Psoas muscle (tissue), 8 donors: Measurements from ENCODE around the gene HSP90AB1. TPM values are rescaled to one million over a fixed set of nuclear protein-coding genes. Genes with fewer than 3 reads are reported as not detected.

ENCODE experiments used
- ATAC-seq, 4 donors: fragments of 200-7000 bp; cut with Tn5 transposase; one replicate each; pipeline ENCODE4 v1.9.1; 2020; ENCODE audit warnings: moderate library complexity in 3 of 4, mild to moderate bottlenecking in 2 of 4
- DNase-seq, 2 donors: peaks; one replicate each; pipeline ENCODE4 v3.0.0-alpha.2; 2020
- H3K27ac ChIP-seq: fragments of 200-600 bp; one replicate; pipeline ENCODE4 v1.8.0; 2022
- H3K27me3 ChIP-seq, 3 donors: fragments of 200-600 bp in 1 of 3; one replicate each; pipeline versions ENCODE4 v1.6.1 to v1.8.0; 2013 to 2022; ENCODE audit warnings: low read length in 2 of 3, mild to moderate bottlenecking in 2 of 3, moderate library complexity in 1 of 3; ENCODE audit not compliant: insufficient read depth in 3 of 3
- H3K36me3 ChIP-seq, 2 donors: fragments of 200-600 bp in 1 of 2; one replicate each; pipeline versions ENCODE4 v1.6.1 to v1.8.0; 2013 to 2022; ENCODE audit warnings: low read depth in 1 of 2, mild to moderate bottlenecking in 1 of 2, moderate library complexity in 1 of 2; ENCODE audit not compliant: insufficient read depth in 1 of 2
- H3K4me1 ChIP-seq: fragments of 200-600 bp; one replicate; pipeline ENCODE4 v1.8.0; 2022
- H3K4me3 ChIP-seq: fragments of 200-600 bp; one replicate; pipeline ENCODE4 v1.8.0; 2022; ENCODE audit warnings: mild to moderate bottlenecking
- H3K9me3 ChIP-seq: fragments of 200-600 bp; one replicate; pipeline ENCODE4 v1.8.0; 2022
- WGBS, 3 donors: extraction: QIAGEN DNeasy Blood & Tissue Kit; methylation state at CpG; one replicate each; pipeline versions ENCODE4 v1.1.6 to v1.1.7; 2013; 5-methylcytosine and 5-hydroxymethylcytosine counted together
- intact Hi-C, 2 donors: fragments of 100-400 bp; cut with DNase I; formaldehyde crosslinking; loops; one replicate each; pipeline versions ENCODE4 v1.11.0 to v1.14.2; 2022
- polyA plus RNA-seq, 3 donors: library from polyadenylated mRNA; stranded (reverse); fragments of 200-250 nt; gene quantifications; one replicate each; pipeline ENCODE4 v1.2.3, GENCODE V29; 2013
- total RNA-seq, 4 donors: library from RNA; stranded (reverse); fragmentation: NEBNext Ultra II Directional in 2 of 4; extraction: Animal tissue kit (Norgen Biotek cat#: 25700) in 2 of 4; gene quantifications; one replicate each; pipeline versions ENCODE4 v1.2.1 to v1.2.4, GENCODE V29; 2021 to 2023
- TF ChIP-seq, protein P1 (sequence below): fragments of 200-600 bp; IDR thresholded peaks from one replicate; pipeline ENCODE4 v1.8.0; 2022; ENCODE audit warnings: antibody characterized with exemption
- donor health status: healthy with polysubstance abuse.
- donor health status: DM: no; HTN: no; CAD: no; lungs with moderate emphysema.
- donor health status: Bipolar disorder and iron deficiency.
- donor health status: healthy.
- donor health status: DM: yes; HTN: yes; CAD: no.
- donor health status: DM: no; HTN: no; CAD: no.
- donor health status: DM: no; HTN: no; CAD: no.
- donor health status: DM: yes; HTN: yes; CAD: no.

HSP90AB1 gene
- total and polyA plus RNA-seq, 7 donors, result 743 to 1,595 (median 1,150) TPM

DNA sequence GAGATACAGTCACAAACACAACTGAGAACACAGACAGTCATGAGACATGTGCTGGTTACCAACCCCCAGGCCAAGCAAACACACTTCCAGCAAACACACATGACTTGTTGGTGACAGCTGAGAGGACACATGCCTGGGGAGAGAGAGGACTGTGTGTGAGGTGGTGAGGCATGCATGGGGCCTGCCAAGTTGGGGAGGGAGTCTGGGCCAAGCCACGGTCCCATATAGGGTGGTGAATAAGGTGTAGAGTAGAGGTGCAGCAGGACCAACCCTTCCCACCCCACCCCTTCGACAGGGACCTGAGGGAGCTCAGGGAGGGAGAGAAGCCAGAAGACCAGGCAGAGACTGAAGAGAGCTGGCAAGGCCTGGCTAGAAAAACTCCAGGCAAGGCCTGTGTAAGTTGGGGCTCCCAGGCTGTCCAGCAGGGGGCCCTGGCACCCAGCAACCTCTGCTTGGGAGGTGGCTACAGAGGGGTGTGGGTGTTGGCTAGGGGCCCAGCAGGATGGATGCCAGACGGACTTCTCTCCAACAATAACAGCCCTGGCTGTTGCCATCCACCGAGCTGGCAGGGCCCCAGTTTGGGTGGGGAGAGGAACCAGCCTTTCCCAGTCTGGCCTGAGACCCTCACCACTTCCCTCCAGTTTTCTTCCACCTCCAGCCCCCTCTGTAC lies 25.5 kb upstream of the HSP90AB1 start:
- Histone ChIP-seq H3K4me3 (peak overlapping the region; percentile 22), H3K4me1 (peaks cover 61% of the 10 kb centered on the region)
- WGBS, 3 donors, result 7 to 11% (median 7%) methylated on average over 4 of the region's 4 CpGs

DNA sequence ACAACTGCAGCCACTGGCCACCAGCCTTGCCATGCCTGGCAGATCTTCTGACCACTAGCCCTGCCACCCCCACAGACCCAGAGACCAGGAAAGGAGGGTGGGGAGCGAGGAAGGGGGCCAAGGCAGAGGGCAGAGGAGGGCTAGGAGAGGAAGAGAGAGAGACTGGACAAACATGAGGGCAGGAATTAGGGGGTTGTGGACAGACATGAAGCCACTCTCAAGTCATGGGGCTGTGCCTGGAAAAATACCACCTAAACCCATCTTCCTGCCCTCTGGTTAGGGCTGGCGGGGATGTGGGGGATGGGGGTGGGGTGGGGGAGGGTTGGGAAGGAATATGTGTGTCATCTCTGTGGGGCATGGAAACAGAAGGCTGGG lies 25.0 kb upstream of the HSP90AB1 start:
- no peak for DNase-seq
- TF ChIP-seq, protein P1, sequence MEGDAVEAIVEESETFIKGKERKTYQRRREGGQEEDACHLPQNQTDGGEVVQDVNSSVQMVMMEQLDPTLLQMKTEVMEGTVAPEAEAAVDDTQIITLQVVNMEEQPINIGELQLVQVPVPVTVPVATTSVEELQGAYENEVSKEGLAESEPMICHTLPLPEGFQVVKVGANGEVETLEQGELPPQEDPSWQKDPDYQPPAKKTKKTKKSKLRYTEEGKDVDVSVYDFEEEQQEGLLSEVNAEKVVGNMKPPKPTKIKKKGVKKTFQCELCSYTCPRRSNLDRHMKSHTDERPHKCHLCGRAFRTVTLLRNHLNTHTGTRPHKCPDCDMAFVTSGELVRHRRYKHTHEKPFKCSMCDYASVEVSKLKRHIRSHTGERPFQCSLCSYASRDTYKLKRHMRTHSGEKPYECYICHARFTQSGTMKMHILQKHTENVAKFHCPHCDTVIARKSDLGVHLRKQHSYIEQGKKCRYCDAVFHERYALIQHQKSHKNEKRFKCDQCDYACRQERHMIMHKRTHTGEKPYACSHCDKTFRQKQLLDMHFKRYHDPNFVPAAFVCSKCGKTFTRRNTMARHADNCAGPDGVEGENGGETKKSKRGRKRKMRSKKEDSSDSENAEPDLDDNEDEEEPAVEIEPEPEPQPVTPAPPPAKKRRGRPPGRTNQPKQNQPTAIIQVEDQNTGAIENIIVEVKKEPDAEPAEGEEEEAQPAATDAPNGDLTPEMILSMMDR, result no peak
- peaks cover 59% of the 10 kb centered on the region for H3K4me1 ChIP-seq
- H3K4me3 ChIP-seq, result peak overlapping the region; percentile 22
- no peak for ATAC-seq
- WGBS, 3 donors, result 72 to 83% (median 81%) methylated on average over 2 of the region's 2 CpGs
- peak overlapping the region; percentile 87 for H3K27ac ChIP-seq
- intact Hi-C loops, result no loop called here
- H3K9me3 ChIP-seq, result no peaks in the 10 kb centered on the region
- no peaks in the 10 kb centered on the region for H3K36me3 ChIP-seq
- no peaks in the 10 kb centered on the region for H3K27me3 ChIP-seq

More for the DNA sequence above, 25.5 kb upstream of the HSP90AB1 start:
- intact Hi-C loops, result no loop called here
- DNase-seq (peak; percentile 90 to 94), ATAC-seq (peak; percentile 78 to 85 (median 84))
- Histone ChIP-seq H3K9me3 (no peaks in the 10 kb centered on the region), H3K36me3 (no peaks in the 10 kb centered on the region), H3K27ac (peak overlapping the region; percentile 87), H3K27me3 (no peaks in the 10 kb centered on the region)
- TF ChIP-seq, protein P1, result peak; percentile 53

DNA sequence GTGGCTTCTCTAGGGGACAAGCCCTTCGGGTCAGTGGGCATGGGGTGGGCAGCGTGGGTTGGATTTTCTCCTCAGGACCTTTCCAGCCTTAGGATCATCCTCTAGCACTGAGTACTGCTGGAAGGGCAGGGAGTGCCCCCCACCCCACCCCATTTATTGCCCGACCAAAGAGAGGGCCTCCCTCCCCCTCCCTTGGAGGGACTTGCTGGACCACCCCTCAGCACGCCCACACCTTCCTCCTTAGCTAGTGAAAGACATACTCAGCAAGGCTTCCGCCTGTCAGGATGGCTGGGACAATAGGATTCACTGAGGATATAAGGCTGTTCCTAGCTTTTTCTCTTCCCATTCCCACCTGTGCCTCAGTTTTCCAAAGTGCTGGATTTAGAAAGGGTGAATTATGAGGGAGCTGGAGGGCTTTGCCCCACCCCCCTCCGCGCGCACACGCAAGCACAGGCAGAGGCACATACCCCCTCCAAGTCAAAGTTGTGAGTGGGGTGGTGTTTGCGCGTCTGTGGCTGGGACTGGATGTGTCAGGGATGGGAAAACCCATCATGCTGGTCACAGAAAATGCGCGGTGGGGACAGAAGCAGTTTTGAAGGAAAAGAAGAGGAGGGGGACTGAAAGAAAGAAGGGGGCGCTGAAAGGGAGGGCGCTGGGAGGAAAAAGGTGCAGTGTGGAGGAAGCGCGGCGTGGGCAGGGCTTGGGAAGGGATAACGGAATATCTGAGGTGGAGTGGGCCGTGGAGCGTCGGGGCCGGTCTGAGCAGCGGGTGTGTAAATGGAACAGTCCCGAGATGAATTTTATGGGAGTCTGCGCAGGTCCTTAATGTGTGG lies 24.2 kb upstream of the HSP90AB1 start:
- peaks cover 58% of the 10 kb centered on the region for H3K4me1 ChIP-seq
- DNase-seq (no peak), ATAC-seq (no peak)
- H3K36me3 ChIP-seq, result no peaks in the 10 kb centered on the region
- no peaks in the 10 kb centered on the region for H3K27me3 ChIP-seq
- H3K9me3 ChIP-seq, result no peaks in the 10 kb centered on the region
- TF ChIP-seq, protein P1, result no peak
- peak overlapping the region; percentile 87 for H3K27ac ChIP-seq
- WGBS, 3 donors, result 33 to 37% (median 35%) methylated on average over 26 of the region's 26 CpGs
- H3K4me3 ChIP-seq, result peak overlapping the region; percentile 84
- intact Hi-C loops, result no loop called here

DNA sequence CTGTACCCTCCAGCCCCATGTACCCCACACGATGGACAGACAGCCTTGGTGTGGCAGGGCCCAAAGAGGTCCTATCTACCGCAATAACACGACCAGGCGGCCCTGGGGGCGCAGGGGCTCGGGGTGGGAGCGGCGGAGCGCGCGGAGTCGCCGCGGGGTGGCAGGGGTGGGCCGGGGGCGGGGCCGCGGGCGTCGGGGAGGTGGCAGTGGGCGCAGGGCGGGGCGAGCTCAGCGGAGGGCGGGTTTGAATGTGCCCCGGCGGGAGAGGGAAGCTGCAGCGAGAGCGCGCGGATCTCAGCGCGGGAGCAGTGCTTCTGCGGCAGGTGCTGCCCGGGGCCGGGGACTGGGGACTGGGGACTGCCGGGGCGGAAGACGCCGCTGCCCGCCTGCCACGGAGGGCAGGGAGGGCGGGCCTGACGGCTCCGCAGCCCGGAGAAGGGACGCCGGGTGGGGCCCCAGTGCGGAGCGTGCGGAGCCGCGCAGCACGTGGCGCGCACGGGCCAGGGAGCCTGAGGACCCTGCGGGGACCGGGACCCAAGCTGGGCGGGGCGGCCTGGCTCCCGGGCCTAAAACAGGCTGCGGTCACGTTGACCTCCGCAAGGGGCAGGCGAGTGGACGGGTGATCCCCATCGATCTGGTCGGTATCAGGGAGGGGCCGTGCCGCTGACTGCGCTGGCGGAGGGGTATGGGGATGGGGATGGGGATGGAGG lies 23.4 kb upstream of the HSP90AB1 start, which contains the start of gene SLC29A1:
SLC29A1 (plus strand) TSS at position 277 of the 710 bp plus-strand sequence. CDS start 3,719 bp downstream, outside the sequence.
- peak within 1 kb of the TSS; percentile 84 for H3K4me3 ChIP-seq
- peak; percentile 83 to 89 for DNase-seq
- peak within 1 kb of the TSS; percentile 87 for H3K27ac ChIP-seq
- WGBS, 3 donors, result 1% methylated on average over 50 to 73 of the region's 73 CpGs
- H3K4me1 ChIP-seq, result peaks cover 55% of the 10 kb centered on the region
- intact Hi-C loops, result no loop called here
- no peaks in the 10 kb centered on the region for H3K9me3 ChIP-seq
- no peaks in the 10 kb centered on the region for H3K27me3 ChIP-seq
- peak; percentile 31 to 50 (median 39) for ATAC-seq
- TF ChIP-seq, protein P1, result no peak
- H3K36me3 ChIP-seq, result no peaks in the 10 kb centered on the region
